Uterus (tissue), 4 donors: ENCODE results near the gene FAM234B. TPM values are rescaled to one million over a fixed set of nuclear protein-coding genes. Genes with fewer than 3 reads are reported as not detected.

Experiments
- DNase-seq, 2 donors: peaks; one replicate each; pipeline ENCODE4 v3.0.0-alpha.2; 2019 to 2020
- H3K27ac ChIP-seq, 2 donors: fragments of 200-600 bp; sonication (generic); 1 replicate in 1 of 2; 2 replicates in 1 of 2; pipeline ENCODE4 v1.5.1; 2016 to 2018
- H3K27me3 ChIP-seq, 2 donors: fragments of 200-600 bp; sonication (generic); one replicate each; pipeline ENCODE4 v1.5.1; 2018 to 2019; ENCODE audit warnings: control low read depth in 1 of 2
- H3K36me3 ChIP-seq, 2 donors: fragments of 200-600 bp; sonication (generic); one replicate each; pipeline ENCODE4 v1.5.1; 2019; ENCODE audit warnings: control low read depth in 1 of 2
- H3K4me1 ChIP-seq, 2 donors: fragments of 200-600 bp; sonication (generic); one replicate each; pipeline ENCODE4 v1.5.1; 2018 to 2019; ENCODE audit warnings: control low read depth in 1 of 2
- H3K4me3 ChIP-seq, 2 donors: fragments of 200-600 bp; sonication (generic); 1 replicate in 1 of 2; 2 replicates in 1 of 2; pipeline ENCODE4 v1.5.1; 2018 to 2019; ENCODE audit warnings: mild to moderate bottlenecking in 1 of 2
- H3K9me3 ChIP-seq, 2 donors: fragments of 200-600 bp; sonication (generic); one replicate each; pipeline ENCODE4 v1.5.1; 2019; ENCODE audit warnings: control low read depth in 1 of 2
- CTCF ChIP-seq, 4 experiments: fragments of 200-600 bp in 2 of 4; fragments of 450-650 bp in 2 of 4; sonication (generic) in 2 of 4; IDR thresholded peaks; one replicate each; pipeline ENCODE4 v1.5.1; 2016 to 2019; ENCODE audit warnings: antibody characterized with exemption in 4 of 4, mild to moderate bottlenecking in 2 of 4, moderate library complexity in 1 of 4
- POLR2A ChIP-seq, 2 donors: fragments of 450-650 bp; IDR thresholded peaks; one replicate each; pipeline ENCODE4 v1.6.1; 2016; ENCODE audit warnings: antibody characterized with exemption in 2 of 2, mild to moderate bottlenecking in 1 of 2, moderate library complexity in 1 of 2
- intact Hi-C: fragments of 100-400 bp; cut with DNase I; formaldehyde crosslinking; loops from one replicate; pipeline ENCODE4 v1.15.1; 2023; ENCODE audit warnings: low total_unique reads
- total RNA-seq, 4 donors: library from RNA; depleted of rRNA in 3 of 4; stranded (reverse); fragments of >200 nt in 3 of 4; gene quantifications; one replicate each; pipeline versions ENCODE4 v1.1.0 to v1.2.4, GENCODE V29; 2014 to 2023
- donor health status: DM: yes; HTN: yes; CAD: no.

FAM234B gene
- total RNA-seq, 4 donors from 2014 or later: 2.4 to 8.3 (median 4.6) TPM

- Histone ChIP-seq H3K36me3 (no peaks in the 10 kb centered on the region), H3K27me3 (no peaks in the 10 kb centered on the region), H3K9me3 (no peaks in the 10 kb centered on the region), H3K4me3 (no peak overlapping the region), H3K27ac (no peak overlapping the region), H3K4me1 (no peaks in the 10 kb centered on the region)
- DNase-seq: no peak
- no peak for TF ChIP-seq POLR2A (IDR thresholded peaks at IDR 0.05)
- no peak for TF ChIP-seq CTCF (IDR thresholded peaks at IDR 0.05)
- intact Hi-C loops: no loop called here
Measured at GRCh38 chr12:13088496-13088895, 44.3 kb downstream of the FAM234B start.

GRCh38 chr12:13090054-13090453, 45.9 kb downstream of the FAM234B start:
- intact Hi-C loops: no loop called here
- H3K27me3 ChIP-seq: no peaks in the 10 kb centered on the region
- DNase-seq: no peak
- H3K4me3 ChIP-seq: no peak overlapping the region
- TF ChIP-seq POLR2A (IDR thresholded peaks at IDR 0.05): no peak
- TF ChIP-seq CTCF (IDR thresholded peaks at IDR 0.05): no peak
- H3K9me3 ChIP-seq: no peaks in the 10 kb centered on the region
- no peaks in the 10 kb centered on the region for H3K36me3 ChIP-seq
- H3K27ac ChIP-seq: no peak overlapping the region
- no peaks in the 10 kb centered on the region for H3K4me1 ChIP-seq

- no peak for DNase-seq
- Histone ChIP-seq H3K4me1 (no peaks in the 10 kb centered on the region), H3K9me3 (no peaks in the 10 kb centered on the region), H3K27me3 (no peaks in the 10 kb centered on the region), H3K4me3 (no peak overlapping the region), H3K27ac (no peak overlapping the region), H3K36me3 (no peaks in the 10 kb centered on the region)
- intact Hi-C loops: no loop called here
- no peak for TF ChIP-seq POLR2A (IDR thresholded peaks at IDR 0.05)
- no peak for TF ChIP-seq CTCF (IDR thresholded peaks at IDR 0.05)
Measured at GRCh38 chr12:13091832-13092231, 47.7 kb downstream of the FAM234B start.

- intact Hi-C loops: no loop called here
- no peak for TF ChIP-seq CTCF (IDR thresholded peaks at IDR 0.05)
- no peak for TF ChIP-seq POLR2A (IDR thresholded peaks at IDR 0.05)
- Histone ChIP-seq H3K27me3 (no peaks in the 10 kb centered on the region), H3K4me1 (no peaks in the 10 kb centered on the region), H3K27ac (no peak overlapping the region), H3K36me3 (no peaks in the 10 kb centered on the region), H3K9me3 (no peaks in the 10 kb centered on the region), H3K4me3 (no peak overlapping the region)
- DNase-seq: no peak
Measured at GRCh38 chr12:13093191-13093847, 49.1 kb downstream of the FAM234B start.

GRCh38 chr12:13093848-13094220, 49.7 kb downstream of the FAM234B start:
- Histone ChIP-seq H3K36me3 (no peaks in the 10 kb centered on the region), H3K4me3 (no peak overlapping the region), H3K4me1 (no peaks in the 10 kb centered on the region), H3K9me3 (no peaks in the 10 kb centered on the region), H3K27me3 (no peaks in the 10 kb centered on the region), H3K27ac (no peak overlapping the region)
- no peak for DNase-seq
- intact Hi-C loops: no loop called here
- TF ChIP-seq POLR2A (IDR thresholded peaks at IDR 0.05): no peak

- H3K27me3 ChIP-seq: no peaks in the 10 kb centered on the region
- intact Hi-C loops: no loop called here
- H3K27ac ChIP-seq: no peak overlapping the region
- H3K36me3 ChIP-seq: no peaks in the 10 kb centered on the region
- no peak for DNase-seq
- TF ChIP-seq POLR2A (IDR thresholded peaks at IDR 0.05): no peak
- TF ChIP-seq CTCF (IDR thresholded peaks at IDR 0.05): no peak
- H3K4me1 ChIP-seq: no peaks in the 10 kb centered on the region
- no peak overlapping the region for H3K4me3 ChIP-seq
- H3K9me3 ChIP-seq: no peaks in the 10 kb centered on the region
Measured at GRCh38 chr12:13094367-13094766, 50.2 kb downstream of the FAM234B start.
